ENCODE measurements around the gene EIF2D. TPM values are rescaled to one million over a fixed set of nuclear protein-coding genes. Genes with fewer than 3 reads are reported as not detected.

The EIF2D gene
- total RNA-seq, 2 donors from 2014 or later, result 38.3 to 41.9 TPM

- DNase-seq, result no peak
- no peak for TF ChIP-seq CTCF (conservative IDR thresholded peaks at IDR 0.05)
- no peaks in the 10 kb centered on the region for H3K9me3 ChIP-seq (ENCODE audit: control insufficient read depth, low read length)
- no peaks in the 10 kb centered on the region for H3K9me3 Mint-ChIP-seq
- peaks cover 48% of the 10 kb centered on the region for H3K27me3 Mint-ChIP-seq (ENCODE audit: insufficient read depth)
- no peak overlapping the region for H3K27ac Mint-ChIP-seq
- no peaks in the 10 kb centered on the region for H3K36me3 Mint-ChIP-seq (ENCODE audit: low read depth)
- H3K36me3 ChIP-seq (ENCODE audit: control insufficient read depth, insufficient read depth, low read length), result no peaks in the 10 kb centered on the region
- peaks cover 10% of the 10 kb centered on the region for H3K4me1 Mint-ChIP-seq
- no peak overlapping the region for H3K9ac ChIP-seq (ENCODE audit: extremely low read depth, low read length, poor library complexity, severe bottlenecking)
- H3K27me3 ChIP-seq (ENCODE audit: control insufficient read depth, insufficient read depth, low read length, poor library complexity, severe bottlenecking), result peaks cover 48% of the 10 kb centered on the region
- H3K4me3 Mint-ChIP-seq, result peak overlapping the region; percentile 55
- H3K4me3 ChIP-seq (ENCODE audit: low read length), result no peak overlapping the region
- 94 to 95% methylated on average over 6 to 7 of the region's 7 CpGs for WGBS, 2 experiments (ENCODE audit: insufficient coverage in 1 of 2, insufficient read length in 1 of 2)
- no peak overlapping the region for H3K27ac ChIP-seq (ENCODE audit: low read depth, low read length)
- peaks cover 3% of the 10 kb centered on the region for H3K4me1 ChIP-seq (ENCODE audit: control insufficient read depth, insufficient read depth, low read length)
These were observed 56.1 kb downstream of the EIF2D start for GRCh38 chr1:206556047-206556749.

- WGBS, 2 experiments (ENCODE audit: insufficient coverage in 1 of 2, insufficient read length in 1 of 2), result 64 to 67% methylated on average over 7 to 10 of the region's 10 CpGs
- Mint-ChIP-seq H3K4me3 (no peak overlapping the region), H3K36me3 (ENCODE audit: low read depth) (no peaks in the 10 kb centered on the region), H3K4me1 (peaks cover 10% of the 10 kb centered on the region), H3K27ac (no peak overlapping the region), H3K27me3 (ENCODE audit: insufficient read depth) (peaks cover 48% of the 10 kb centered on the region), H3K9me3 (no peaks in the 10 kb centered on the region)
- peak; percentile 70 for DNase-seq
- Histone ChIP-seq H3K36me3 (ENCODE audit: control insufficient read depth, insufficient read depth, low read length) (no peaks in the 10 kb centered on the region), H3K9ac (ENCODE audit: extremely low read depth, low read length, poor library complexity, severe bottlenecking) (no peak overlapping the region), H3K9me3 (ENCODE audit: control insufficient read depth, low read length) (no peaks in the 10 kb centered on the region), H3K4me3 (ENCODE audit: low read length) (no peak overlapping the region), H3K4me1 (ENCODE audit: control insufficient read depth, insufficient read depth, low read length) (peaks cover 3% of the 10 kb centered on the region), H3K27me3 (ENCODE audit: control insufficient read depth, insufficient read depth, low read length, poor library complexity, severe bottlenecking) (peaks cover 48% of the 10 kb centered on the region), H3K27ac (ENCODE audit: low read depth, low read length) (no peak overlapping the region)
- TF ChIP-seq CTCF (conservative IDR thresholded peaks at IDR 0.05), result no peak
These were observed 56.8 kb downstream of the EIF2D start for GRCh38 chr1:206555473-206555935.

GRCh38 chr1:206554701-206555472 is 57.4 kb downstream of the EIF2D start:
- Histone ChIP-seq H3K36me3 (ENCODE audit: control insufficient read depth, insufficient read depth, low read length) (no peaks in the 10 kb centered on the region), H3K9ac (ENCODE audit: extremely low read depth, low read length, poor library complexity, severe bottlenecking) (no peak overlapping the region), H3K4me3 (ENCODE audit: low read length) (no peak overlapping the region), H3K27ac (ENCODE audit: low read depth, low read length) (no peak overlapping the region), H3K27me3 (ENCODE audit: control insufficient read depth, insufficient read depth, low read length, poor library complexity, severe bottlenecking) (peaks cover 49% of the 10 kb centered on the region), H3K4me1 (ENCODE audit: control insufficient read depth, insufficient read depth, low read length) (peaks cover 3% of the 10 kb centered on the region), H3K9me3 (ENCODE audit: control insufficient read depth, low read length) (no peaks in the 10 kb centered on the region)
- 94% methylated on average over 1 of the region's 1 CpG; no CpG with 5 or more reads in 1 of the 2 experiments for WGBS, 2 experiments (ENCODE audit: insufficient coverage in 1 of 2, insufficient read length in 1 of 2)
- H3K4me1 Mint-ChIP-seq, result peaks cover 10% of the 10 kb centered on the region
- no peak overlapping the region for H3K4me3 Mint-ChIP-seq
- H3K27ac Mint-ChIP-seq, result no peak overlapping the region
- H3K9me3 Mint-ChIP-seq, result no peaks in the 10 kb centered on the region
- no peaks in the 10 kb centered on the region for H3K36me3 Mint-ChIP-seq (ENCODE audit: low read depth)
- peaks cover 51% of the 10 kb centered on the region for H3K27me3 Mint-ChIP-seq (ENCODE audit: insufficient read depth)
- no peak for DNase-seq
- TF ChIP-seq CTCF (conservative IDR thresholded peaks at IDR 0.05), result no peak
